AG09309 (cell line): ENCODE data around the gene MICAL3.

ENCODE experiments used
- DNase-seq: peaks from one replicate; pipeline ENCODE4 v3.0.0-alpha.2; 2010; ENCODE audit warnings: low read depth
- H3K4me3 ChIP-seq: 2 replicates; pipeline ENCODE4 v1.5.1; 2011; ENCODE audit warnings: mild to moderate bottlenecking, low read depth, low read length, moderate library complexity; ENCODE audit not compliant: control insufficient read depth
- TF ChIP-seq, protein P1 (sequence below): IDR thresholded peaks from 2 replicates; pipeline ENCODE4 v1.5.1; 2011; ENCODE audit warnings: mild to moderate bottlenecking, low read depth, low read length, inconsistent platforms; ENCODE audit not compliant: insufficient read depth, control insufficient read depth; ENCODE audit errors: missing control alignments

Gene MICAL3

GRCh38 chr22:17847360-17848078, 176.8 kb downstream of the MICAL3 start:
- no peak overlapping the region for H3K4me3 ChIP-seq
- TF ChIP-seq, protein P1, sequence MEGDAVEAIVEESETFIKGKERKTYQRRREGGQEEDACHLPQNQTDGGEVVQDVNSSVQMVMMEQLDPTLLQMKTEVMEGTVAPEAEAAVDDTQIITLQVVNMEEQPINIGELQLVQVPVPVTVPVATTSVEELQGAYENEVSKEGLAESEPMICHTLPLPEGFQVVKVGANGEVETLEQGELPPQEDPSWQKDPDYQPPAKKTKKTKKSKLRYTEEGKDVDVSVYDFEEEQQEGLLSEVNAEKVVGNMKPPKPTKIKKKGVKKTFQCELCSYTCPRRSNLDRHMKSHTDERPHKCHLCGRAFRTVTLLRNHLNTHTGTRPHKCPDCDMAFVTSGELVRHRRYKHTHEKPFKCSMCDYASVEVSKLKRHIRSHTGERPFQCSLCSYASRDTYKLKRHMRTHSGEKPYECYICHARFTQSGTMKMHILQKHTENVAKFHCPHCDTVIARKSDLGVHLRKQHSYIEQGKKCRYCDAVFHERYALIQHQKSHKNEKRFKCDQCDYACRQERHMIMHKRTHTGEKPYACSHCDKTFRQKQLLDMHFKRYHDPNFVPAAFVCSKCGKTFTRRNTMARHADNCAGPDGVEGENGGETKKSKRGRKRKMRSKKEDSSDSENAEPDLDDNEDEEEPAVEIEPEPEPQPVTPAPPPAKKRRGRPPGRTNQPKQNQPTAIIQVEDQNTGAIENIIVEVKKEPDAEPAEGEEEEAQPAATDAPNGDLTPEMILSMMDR: no peak
- no peak for DNase-seq

DNA sequence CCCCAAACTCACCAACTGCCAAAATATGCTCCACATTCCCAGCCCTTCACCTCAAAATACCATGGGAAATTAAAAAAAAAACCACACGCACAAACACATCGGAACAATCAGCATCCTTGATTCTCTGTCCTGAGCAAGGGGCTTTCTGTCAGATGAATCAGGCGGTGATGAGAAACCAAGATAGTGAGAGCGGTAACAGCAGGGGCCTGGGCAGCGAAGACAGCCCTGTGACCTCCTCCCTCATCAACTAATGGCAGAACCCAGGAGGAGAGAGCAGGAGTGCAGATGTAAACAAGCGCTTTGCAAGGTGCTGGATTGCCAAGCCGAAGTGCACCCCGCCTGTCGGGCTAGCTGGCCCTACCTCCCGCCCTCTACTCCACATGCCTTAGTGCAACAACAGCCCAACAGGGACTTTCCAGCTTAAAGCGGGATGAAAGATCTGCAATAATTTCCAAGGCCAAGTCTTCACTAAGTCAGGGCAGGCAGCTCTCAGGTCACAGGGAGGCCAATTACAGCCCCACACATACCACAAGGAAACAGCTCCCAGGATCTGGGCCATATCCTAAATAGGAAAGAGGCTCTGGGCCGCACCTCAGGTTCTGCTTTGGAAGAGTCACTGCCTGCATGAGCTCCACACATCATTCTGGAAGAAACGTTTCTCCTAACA, 177.9 kb downstream of the MICAL3 start:
- TF ChIP-seq, protein P1: no peak
- no peak for DNase-seq
- H3K4me3 ChIP-seq: no peak overlapping the region

DNA sequence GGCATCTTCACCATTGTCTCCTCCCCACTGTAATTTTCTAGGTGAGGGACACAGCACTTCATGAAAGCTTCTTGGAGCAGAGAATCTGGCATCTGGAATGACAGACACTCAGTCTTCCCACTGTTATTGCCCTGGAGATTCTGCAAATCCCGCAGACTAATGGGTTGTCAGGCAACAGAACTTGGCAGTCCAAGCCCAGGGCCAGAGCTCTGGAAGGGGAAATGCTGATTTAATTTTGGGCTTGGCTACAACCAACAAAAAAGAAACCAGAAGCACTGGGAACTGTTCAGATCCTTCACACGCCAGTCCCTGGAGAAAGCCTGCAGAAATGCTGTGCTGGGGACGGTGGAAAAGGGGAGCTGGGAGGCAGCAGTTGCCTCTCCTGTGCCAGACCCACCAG, 178.6 kb downstream of the MICAL3 start:
- TF ChIP-seq, protein P1: no peak
- no peak for DNase-seq
- no peak overlapping the region for H3K4me3 ChIP-seq

DNA sequence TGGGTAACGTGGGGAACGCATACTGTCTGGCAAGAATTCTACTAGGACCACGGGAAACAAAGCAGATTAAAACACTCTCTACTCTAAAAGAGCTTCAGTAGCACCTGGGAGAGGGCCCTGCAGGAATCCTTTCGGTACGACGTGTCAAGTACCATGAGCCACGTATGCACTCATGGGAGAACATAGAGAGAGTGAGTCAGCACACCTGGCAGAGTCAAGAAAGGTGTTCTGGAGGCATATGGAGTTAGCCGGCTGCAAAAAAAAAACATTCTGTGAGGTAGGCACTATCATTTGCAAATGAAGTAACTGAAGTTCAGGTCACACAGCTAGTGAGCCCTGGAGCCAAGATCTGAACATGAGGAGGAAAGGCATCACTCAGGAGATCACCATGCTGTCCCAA, 179.0 kb downstream of the MICAL3 start:
- H3K4me3 ChIP-seq: no peak overlapping the region
- no peak for DNase-seq
- TF ChIP-seq, protein P1: no peak

GRCh38 chr22:17844150-17844549, 180.2 kb downstream of the MICAL3 start:
- TF ChIP-seq, protein P1: no peak
- no peak for DNase-seq

GRCh38 chr22:17842386-17842785, 182.0 kb downstream of the MICAL3 start:
- no peak overlapping the region for H3K4me3 ChIP-seq
- DNase-seq: no peak
- TF ChIP-seq, protein P1: no peak

More at GRCh38 chr22:17844150-17844549, 180.2 kb downstream of the MICAL3 start:
- H3K4me3 ChIP-seq: no peak overlapping the region
